IPS-NIHi7 (cell line): ENCODE measurements around the gene FCHSD2.
A peak's percentile ranks its signal among the peaks of the same experiment; 100 is the strongest.
"Not testable (repeated sequence)": the region's sequence is repeated elsewhere in the genome, so short reads cannot be mapped to it uniquely, and the experiment has no call there.

ENCODE experiments used
- DNase-seq: peaks from one replicate; pipeline ENCODE4 v3.0.0; 2012; ENCODE audit warnings: mixed read lengths; ENCODE audit errors: extremely low spot score

The FCHSD2 gene

DNA sequence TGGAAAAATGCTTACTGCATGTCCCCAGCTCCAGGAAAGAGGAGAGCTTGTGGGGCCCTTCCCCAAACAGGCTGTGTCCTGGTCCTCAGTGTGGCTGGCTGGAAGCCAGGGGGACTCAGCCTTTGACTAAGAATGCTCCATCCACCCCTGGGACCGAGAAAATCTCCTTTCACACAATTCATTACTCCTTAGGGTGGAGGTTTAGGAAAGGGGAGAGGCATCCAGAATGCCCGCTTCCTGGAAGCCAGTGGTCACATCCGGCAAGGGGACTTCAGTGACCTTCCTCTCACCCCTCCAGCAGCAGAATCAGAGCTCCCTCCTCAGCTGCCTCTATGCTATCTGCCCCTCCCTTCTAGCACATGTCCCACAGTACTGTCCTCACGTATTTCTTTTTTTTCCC is 306.0 kb downstream of the FCHSD2 start:
- DNase-seq = no peak

DNA sequence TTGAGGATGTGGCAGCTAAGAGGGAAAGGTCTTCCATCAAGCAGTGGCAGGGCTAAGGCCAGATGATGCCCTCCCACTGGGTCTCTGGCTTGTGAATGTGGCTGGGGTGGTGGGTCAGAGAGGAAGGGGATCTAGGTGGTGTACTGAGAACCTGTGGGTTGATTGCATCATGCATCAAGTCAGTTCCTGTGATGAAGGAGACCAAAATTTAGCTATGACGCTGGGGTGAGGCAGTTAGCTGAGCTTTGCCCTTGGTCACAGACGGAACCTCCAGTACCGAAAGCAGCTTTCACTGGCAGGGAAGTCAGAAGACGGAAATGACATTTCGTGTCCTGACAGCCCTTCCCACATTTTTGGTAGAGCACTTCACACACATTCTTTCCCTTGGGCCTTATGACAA is 307.2 kb downstream of the FCHSD2 start:
- DNase-seq = no peak

DNA sequence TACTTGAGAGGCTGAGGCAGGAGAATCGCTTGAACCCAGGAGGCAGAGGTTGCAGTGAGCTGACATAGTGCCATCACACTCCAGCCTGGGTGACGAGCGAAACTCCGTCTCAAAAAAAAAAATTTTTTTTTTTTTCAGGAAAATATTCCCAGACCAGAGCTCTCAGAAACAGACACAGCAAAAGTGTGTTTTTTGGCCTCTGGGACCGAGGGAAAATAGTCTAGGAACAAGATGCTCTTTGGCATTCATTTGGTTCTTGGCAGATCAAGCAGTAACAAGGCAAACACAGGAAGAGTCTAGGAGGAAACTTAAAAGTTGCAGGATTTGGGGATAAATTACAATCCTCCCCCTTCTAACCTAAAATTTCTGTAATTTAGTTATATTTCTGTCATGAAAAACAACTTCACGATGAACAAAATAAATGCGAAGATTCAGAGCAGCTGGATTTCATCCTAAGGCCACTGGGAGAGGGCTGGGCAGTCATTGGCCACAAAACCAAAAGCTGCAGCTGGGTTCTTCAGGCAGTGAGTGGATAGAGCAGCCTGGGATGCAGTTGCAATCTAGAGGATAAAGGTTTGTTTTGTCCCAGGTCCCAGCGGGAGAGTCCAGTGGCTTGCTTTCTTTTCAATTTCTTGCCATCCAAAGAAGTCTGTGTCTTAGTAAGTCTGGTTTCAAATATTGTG is 308.2 kb downstream of the FCHSD2 start:
- DNase-seq = no peak

DNA sequence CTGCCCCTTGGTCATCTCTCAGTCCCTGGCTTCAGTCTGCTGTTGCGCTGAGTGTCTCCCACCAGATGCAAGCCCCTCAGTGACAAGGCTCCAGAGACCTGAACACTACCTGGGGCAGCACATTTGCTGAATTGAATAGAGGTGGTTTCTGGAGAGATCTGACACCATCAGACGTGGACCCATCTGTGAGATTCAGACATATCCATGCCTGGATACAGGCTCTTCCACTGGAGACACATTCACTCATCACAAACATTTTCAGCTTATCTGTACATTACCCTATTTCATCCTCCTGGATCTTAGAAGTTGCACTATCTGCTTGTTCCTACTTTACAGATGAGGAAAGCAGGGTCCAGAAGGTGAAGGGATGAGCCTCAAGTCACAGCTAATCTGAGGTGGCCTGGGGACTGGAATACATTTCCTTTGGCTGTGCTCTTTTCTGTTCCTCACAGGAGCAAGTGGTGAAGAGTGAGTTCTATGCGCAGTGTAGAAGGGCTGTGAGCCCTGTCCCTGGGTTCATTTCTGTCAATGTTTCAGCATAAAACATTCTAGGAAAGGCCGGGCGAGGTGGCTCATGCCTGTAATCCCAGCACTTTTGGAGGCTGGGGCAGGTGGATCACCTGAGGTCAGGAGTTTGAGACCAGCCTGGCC is 308.9 kb downstream of the FCHSD2 start:
- no peak for DNase-seq

DNA sequence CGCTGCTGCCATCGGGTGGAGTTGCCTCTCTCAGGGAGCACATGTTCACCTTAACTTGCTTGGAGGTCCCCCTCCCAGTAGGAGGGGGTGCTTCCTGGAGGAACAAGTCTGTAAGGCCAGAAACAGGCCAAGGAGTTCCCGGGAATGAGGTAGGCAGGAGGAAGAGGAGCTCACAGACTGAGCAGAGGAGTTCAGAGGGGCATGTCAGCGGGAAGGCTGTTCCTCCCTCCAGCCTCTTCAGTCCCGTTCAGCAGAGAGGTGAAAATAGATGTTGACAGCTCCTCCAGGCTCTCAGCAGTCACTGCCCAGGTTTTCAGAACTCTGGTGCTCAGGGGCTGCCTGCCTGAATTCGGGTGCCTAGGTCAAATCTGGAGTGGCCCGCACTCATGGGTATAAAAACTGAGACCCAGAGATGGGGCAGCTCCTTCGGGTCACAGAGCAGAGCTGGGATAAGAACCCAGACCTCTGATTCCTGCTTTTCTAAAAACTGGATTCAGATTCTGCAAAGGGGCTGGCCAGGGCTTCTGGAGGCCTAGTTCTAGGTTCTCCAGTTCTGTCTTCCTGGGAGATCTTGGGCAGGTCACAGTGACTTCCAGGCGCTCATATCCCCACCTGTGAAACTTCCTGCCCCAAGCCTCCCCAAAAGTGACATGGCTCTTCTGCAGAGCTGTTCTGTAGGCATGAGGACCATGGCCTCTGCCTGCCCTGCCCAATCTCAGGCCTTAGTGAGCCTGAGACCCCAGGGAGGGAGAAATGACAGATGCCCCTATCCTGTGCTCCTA is 309.6 kb downstream of the FCHSD2 start:
- no peak for DNase-seq

DNA sequence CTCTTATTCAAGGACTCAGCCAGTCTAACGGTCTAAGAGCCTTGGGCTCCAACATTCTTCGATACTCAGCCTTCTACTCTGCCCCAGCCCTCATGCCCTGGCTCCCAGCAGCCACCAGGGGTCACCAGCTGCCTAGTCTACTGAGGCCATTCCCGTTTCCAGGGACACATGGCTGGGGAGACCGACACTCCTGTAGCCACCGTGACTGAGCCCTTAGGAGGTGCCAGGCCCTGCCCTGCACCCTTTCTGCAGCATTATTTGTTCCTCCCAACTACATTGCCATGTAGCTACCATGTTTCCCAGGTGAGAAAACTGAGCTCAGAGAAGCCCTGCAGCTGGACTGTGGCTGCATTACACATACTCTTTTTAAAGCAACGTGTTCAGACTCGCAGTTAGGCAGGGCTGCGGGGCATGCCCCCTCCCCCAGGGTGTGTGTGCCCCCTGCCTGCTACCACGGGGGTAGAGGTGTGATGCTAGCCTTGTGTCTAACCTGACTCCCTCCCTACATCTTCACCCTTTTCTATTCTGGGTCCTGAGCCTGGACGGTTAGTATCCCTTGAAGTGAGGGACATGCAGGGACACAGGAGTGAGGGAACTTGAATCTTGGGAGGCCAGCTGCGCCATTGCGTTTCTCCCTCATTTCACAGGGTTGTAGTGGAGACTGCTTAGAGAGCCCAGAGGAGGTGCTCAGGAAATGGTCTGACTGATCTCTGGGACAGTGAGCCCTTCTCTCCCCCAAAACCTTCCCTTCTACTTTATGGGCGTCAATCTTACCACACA is 310.4 kb downstream of the FCHSD2 start:
- peak; percentile 85 for DNase-seq

DNA sequence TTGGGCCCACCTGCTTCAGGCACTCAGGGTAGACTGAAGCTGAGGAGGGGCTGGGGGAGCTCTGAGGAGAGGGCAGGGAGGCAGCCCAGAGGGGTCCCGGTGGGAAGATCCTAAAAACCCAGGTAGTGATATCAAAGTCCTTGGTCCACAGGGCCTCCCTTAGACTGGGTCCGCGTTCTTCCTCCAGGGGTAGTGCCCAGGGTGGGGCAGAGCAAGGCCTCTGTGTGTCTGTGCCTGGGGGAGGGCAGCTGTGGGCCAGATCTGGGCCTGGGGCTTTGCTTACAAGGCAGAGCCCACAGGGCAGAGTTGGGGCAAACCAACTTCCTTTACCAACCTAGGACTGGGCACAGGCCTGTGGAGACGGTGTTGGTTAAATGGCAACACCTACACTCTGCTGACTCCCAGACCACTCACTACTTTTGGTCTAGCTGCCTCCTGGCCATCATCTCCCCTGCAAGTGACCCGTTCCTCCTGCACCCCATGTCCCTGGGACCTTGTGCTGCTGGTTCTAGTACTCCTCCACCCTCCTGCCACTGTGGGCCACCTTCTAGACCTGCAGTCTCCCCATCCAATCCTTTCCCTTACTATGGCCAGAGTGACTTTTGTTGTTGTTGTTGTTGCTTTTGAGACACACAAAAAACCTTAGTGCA is 312.1 kb downstream of the FCHSD2 start:
- no peak for DNase-seq

DNA sequence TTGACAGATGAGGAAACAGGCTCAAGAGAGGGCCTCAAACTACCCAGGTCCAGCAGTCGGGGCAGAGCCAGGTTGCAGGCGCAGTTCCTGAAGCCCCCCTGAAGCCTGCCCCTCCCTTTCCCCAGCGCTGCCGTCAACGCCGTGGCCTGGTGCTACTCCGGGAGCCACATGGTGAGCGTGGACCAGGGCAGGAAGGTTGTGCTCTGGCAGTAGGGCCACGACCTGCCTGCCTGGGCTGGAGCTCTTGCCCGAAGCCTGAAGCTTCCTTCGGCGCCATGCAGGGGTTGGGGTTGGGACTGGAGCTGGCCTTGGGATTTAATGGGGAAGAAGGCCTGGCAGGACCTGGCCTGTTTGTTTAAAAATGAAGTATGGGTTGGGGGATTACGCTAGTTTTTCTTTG is 312.9 kb downstream of the FCHSD2 start:
- DNase-seq = no peak

DNA sequence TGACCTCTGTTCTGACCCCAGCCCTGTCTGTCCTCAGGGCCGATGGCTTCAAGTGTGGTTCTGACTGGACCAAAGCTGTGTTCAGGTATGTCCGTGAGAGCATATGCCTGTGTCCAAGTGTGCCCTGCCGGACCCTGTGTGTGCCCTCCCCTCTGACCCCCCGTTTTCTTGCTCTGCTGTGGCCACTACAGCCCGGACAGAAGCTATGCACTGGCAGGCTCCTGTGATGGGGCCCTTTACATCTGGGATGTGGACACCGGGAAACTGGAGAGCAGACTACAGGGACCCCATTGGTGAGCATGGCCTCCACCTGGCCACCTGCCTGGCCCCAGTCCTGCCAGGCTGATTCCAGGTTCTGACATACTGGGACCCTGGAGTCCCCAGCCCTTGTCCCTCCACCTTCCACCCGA is 313.4 kb downstream of the FCHSD2 start:
- no peak for DNase-seq

DNA sequence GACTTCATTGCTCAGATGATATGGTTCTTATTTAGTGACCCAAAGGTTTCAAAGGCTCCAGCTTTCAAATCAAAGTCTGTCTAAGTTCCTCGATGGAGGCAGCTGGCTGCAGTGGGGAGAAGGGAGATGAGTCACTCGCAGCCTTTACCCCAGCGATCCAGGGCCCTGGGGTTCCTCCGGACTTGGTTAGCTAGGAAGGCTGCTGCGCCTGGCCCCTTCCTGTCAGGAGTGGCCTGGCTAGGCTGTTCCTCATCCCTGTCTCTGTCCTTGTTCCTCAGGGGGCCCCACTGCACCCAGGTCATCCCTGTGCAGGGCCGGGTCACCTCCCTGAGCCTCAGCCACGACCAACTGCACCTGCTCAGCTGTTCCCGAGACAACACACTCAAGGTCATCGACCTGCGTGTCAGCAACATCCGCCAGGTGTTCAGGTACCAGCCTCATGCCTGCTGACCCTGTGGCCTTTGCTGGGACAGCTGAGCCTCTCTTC is 314.0 kb downstream of the FCHSD2 start:
- DNase-seq = no peak

DNA sequence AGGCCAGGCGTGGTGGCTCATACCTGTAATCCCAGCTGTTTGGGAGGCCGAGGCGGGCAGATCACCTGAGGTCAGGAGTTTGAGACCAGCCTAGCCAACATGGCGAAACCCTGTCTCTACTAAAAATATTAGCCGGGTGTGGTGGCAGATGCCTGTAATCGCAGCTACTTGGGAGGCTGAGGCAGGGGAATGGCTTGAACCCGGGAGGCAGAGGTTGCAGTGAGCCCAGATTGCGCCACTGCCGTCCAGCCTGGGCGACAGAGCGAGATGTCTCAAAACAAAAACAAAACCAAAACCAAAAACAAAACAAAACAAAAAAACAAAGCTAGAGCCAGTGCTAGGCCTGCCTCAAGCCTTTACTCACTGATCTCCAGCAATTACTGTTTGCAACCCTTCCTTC is 314.5 kb downstream of the FCHSD2 start:
- DNase-seq = not testable (repeated sequence)

DNA sequence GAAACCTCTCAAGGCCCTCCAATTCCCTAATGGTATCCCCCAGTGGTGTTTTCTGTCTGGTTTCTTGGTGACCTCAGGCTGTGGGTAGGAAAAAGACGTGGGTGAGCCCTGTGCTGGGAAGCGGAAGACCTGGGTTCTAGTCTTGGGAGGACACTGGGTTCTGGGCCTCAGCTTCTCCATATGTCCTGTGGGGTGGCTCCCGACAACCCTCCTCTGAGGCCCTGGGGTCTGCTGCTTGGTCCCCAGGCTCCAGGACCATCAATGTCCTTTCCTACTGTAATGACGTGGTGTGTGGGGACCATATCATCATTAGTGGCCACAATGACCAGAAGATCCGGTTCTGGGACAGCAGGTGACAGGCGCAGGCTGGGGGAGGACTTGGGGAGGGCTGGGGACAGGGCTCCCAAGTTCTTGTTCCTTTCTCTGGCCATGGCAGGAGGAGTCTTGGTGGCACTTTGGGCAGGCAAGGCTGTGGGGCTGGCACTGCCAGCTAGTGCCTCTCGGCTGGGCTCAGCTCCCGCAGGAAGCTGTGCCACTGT is 315.1 kb downstream of the FCHSD2 start:
- no peak for DNase-seq

DNA sequence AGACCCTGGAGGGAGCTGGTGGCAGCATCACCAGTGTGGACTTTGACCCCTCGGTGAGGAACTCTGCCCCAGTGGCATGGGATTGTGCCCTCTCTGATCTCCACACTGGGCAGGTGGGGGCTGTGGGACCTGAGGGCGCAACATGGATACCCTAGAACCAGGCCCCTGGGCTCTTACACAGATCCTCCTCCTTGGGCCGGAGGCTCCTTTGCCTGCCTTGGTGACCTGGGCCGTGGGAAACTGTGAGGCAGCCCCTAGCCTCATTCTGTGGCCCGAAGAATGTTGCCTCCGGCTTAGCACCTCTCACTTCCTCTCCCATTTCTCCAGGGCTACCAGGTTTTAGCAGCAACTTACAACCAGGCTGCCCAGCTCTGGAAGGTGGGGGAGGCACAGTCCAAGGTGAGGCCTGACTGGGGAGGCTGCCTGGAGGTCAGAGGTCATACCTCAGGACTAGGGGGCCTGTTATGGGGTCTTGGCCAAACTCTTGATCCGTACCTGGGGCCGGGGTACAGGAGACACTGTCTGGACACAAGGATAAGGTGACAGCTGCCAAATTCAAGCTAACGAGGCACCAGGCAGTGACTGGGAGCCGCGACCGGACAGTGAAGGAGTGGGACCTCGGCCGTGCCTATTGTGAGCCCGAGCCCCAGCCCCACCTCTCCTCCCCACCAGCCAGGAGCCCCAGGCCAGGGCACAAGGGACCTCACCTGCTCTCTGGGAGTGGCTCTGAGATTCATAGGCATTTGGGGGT is 315.8 kb downstream of the FCHSD2 start:
- DNase-seq = no peak

DNA sequence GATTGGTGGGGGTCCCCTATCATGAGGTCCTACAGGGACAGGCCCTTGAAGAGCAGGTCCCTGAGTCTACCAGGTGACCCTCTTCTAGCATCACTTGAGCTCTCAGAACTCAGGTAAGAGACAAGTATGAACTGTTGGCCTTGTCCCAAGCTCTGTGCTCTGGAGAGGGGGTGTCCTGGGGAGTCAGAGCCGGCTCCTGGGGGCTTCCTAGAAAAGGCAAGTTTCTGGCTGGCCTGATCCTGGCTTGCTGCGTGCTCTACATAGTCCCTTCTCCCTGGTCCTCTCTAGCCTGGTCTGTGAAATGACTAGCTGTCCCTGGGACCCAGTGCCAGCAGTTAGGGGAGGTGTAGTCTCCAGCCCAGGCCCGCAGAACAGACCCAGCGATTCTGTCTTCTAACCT is 316.5 kb downstream of the FCHSD2 start:
- no peak for DNase-seq

DNA sequence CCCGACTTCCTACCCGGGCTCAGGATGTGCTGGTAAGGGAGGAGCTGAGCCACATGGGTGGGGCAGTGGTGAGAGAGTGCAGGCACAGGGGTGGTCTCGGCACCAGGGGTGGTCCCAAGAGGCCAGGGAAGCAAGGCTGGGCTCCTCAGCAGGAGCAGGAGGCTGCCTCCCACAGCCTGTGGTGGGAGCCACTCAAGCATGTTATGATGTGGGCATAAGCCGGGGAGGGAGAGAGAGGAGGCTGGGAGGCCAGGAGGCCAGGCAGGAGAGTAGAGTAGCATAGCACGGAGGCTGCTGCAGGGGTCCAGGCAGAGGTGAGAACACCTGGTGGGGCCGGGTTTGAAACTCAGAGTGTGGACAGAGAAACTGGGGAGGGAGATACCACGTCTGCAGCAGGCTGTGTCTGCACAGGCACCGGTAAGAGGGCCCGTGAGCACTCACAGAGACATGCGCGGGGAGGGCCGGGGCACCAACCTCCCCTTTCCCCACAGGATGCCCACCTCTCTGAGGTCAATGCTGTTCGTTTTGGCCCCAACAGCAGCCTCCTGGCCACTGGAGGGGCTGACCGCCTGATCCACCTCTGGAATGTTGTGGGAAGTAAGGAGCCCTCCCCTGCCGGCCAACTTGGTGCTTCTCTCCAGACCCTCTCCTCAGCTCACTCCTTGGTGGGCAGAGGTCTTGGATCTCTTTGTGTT is 317.2 kb downstream of the FCHSD2 start:
- no peak for DNase-seq

DNA sequence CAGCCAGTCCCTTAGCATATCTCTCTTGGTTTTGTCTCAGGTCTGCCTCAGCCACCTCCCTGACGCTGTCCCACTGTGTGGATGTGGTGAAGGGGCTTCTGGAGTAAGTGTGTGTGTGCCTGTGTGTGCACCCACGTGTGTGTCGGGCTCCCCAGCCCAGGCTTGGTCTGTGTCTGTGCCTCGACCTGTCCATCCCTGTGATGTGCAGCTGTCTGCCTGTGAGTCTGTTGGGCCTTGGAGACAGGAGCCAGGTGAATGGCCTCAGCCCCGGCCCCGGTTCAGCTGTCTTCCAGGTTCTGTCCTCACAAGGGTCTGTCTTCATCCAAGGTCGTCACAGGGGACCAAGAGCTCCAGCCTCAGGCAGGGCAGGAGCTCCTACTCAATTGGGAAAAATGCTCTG is 318.1 kb downstream of the FCHSD2 start:
- DNase-seq = no peak

DNA sequence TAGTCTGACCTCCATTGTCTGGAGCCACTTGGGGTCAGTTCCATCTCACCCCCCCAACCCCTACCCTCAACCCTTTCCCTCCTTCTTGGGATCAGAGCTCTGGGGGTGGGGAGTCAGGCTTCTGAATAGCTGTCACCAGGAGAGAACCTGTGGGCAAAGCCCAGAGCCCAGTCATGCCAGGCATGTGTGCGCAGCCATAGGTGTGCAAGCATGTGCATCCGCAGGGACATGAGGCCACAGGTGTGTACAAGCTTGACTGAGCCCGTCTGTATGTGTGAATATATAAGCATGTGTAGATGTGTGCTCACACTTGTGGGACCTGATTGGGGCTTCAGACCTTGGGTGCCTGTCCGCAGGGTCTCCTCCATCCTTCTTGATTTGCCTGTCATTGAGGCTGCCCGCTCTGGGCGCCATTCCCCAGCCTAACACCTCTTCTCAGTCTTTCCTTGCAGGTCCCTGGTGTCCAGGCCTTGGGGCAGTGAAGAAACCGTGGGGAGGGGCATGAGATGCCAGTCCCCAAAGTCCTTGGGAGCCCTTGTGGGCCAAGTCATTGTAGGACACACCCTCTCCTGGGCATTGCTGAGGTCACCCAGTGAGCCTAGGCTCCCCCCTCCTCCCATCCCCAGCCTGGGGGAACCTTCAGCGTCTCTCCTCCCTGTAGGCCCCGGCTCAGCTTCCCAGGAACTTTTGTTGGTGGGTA is 318.9 kb downstream of the FCHSD2 start:
- DNase-seq = no peak

DNA sequence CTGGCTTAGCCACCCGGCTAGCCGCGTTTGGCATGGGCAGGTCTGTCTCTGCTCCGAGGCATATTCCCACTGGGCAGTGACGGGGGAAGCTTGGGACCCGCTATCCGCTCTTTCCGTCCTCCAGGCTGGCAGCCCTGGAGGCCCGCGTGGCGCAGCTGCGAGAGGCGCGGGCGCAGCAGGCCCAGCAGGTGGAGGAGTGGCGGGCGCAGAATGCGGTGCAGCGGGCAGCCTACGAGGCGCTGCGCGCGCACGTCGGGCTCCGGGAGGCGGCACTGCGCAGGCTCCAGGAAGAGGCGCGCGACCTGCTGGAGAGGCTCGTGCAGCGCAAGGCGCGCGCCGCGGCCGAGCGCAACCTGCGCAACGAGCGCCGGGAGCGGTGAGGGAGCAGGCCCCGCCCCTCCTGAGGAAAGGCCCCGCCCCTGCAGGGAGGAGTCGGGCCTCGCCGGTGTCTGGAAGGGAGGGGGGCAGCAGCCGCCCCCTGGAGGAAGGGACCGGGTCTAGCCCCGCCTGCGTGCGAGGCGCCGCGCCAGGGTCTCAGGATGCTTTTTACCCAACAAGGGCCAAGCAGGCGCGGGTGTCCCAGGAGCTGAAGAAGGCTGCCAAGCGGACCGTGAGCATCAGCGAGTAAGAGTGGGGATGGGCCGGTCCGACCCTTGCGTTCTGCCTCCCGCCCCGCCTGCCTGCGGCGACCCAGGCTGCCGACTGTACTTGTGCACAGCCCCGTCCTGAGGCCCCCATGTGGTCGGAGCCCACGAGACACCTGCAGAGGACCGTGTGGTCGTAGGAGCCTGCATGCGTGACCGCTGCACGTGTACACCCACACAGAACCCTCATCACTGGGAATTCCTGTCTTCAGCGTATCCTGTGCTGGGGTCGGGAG is 320.0 kb downstream of the FCHSD2 start:
- peak; percentile 97 for DNase-seq
